HG02885 (cell line): Measurements from ENCODE around the gene SPATA22.
"Not testable (repeated sequence)": the region's sequence is repeated elsewhere in the genome, so short reads cannot be mapped to it uniquely, and the experiment has no call there.

ENCODE experiments used
- ATAC-seq: cut with Tn5 transposase; IDR thresholded peaks from one replicate; pipeline ENCODE4 v1.9.1; 2021; ENCODE audit warnings: mild to moderate bottlenecking; ENCODE audit not compliant: unreplicated experiment, poor library complexity

The SPATA22 gene

GRCh38 chr17:3475251-3475685 is 3.6 kb upstream of the SPATA22 start:
- ATAC-seq: no peak

- no peak for ATAC-seq
Observed at GRCh38 chr17:3474212-3474611, 2.6 kb upstream of the SPATA22 start.

GRCh38 chr17:3472137-3472536 is 518 bp upstream of the SPATA22 start:
- ATAC-seq: no peak

DNA sequence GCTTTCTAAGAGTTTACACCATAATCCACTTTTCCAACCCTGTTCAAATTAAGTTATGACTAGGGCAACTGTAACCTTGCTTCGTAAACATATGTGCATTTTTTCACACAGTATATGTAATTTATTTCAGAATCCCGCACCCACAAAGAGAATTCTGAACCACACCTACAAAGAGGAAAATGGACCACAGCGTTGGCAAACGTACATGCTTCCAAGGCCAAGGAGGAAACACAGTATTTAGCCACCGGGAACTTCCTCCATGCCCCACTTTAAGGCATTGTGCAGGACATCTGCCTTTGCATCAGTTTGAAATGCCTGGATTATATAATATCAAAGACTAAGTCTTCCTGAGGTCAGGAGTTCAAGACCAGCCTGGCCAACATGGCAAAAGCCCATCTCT is 2.1 kb downstream of the SPATA22 start:
- no peak for ATAC-seq

DNA sequence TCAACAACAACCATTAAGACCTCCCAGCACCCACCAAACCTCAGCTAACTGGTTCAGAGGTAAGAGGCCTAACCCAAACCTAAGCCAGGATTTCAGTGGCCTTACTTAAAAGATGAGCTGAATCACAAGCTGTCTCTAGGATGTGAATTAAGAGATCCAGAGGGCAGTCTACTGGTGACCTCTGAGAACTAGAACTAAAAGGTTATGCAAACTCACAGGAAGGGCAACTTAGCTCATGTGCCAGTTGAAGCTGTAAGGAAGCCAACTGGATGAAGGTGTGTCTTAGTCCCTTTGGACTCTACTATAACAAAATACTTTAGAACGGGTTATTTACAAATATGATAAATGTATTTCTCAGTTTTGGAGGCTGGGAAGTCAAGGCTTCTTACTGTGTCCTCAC is 5.3 kb downstream of the SPATA22 start:
- ATAC-seq: not testable (repeated sequence)

DNA sequence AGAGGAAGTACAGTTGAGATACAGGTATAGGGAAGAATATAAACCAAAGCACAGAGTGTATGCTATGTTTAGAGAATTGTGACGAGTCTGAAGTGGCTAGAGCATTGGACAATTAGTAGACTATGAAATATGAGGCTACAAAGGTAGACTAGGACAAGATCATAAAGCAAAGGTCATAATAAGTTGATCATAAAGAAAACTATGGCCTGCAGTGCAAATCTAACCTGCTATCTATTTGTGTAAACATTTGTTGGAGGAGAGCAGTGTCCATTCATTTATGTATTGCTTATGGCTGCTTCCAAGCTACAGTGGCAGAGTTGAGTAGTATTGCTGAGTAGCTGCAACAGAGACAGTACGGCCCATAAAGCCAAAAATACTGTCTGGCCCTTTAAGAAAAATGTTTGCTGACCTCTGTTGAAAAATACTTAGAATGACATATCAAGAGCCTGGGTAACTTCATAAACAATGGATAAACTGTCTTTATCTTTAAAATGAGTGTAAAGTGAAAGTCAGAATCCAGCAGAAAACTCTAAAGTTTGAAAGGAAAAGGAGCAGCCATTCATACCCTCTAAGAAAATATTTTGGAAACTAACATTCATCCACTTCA is 23.5 kb downstream of the SPATA22 start:
- ATAC-seq: no peak

DNA sequence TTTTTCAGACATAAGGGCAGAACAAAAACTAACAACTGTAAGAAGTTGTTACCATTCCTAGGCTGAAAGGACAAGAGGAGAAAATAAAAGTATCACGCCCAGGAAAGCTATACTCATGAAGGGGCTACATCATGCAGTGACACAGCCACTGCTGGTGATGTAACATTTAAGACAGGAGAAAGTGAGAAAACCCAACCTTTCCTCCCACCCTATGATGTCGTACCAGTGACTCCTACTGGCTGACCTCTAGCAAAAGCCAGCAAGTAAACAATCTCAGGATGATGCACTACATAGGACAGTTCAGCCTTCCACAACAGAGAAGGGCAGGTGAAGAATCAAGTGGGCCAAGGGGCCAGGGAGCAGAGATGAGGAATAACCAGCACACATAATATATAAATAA is 24.0 kb downstream of the SPATA22 start:
- no peak for ATAC-seq

- ATAC-seq: no peak
Observed at GRCh38 chr17:3440451-3440850, 31.2 kb downstream of the SPATA22 start.

- ATAC-seq: no peak
Observed at GRCh38 chr17:3438368-3438767, 33.3 kb downstream of the SPATA22 start.

GRCh38 chr17:3433741-3434140 is 37.9 kb downstream of the SPATA22 start, which contains the start of gene OR1E2:
Gene OR1E2, minus strand, starts transcription at chr17:3433841. Its CDS starts 0 bp downstream, at chr17:3433841.
- ATAC-seq: no peak

DNA sequence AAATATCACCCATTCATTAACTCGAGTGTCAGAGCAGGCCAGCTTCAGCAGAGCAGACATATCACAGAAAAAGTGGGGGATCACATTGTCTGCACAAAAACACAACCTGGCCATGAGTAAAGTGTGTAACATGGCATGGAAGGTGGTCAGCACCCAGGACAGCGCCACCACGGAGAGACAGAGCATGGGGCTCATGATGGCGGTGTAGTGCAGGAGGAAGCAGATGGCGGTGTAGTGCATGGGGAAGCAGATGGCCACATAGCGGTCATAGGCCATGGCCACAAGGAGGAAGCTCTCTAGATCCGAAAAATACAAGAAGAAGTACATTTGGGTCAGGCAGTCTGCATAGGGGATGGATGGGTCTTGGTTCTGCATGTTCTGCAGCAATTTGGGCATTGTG is 38.4 kb downstream of the SPATA22 start:
- ATAC-seq: not testable (repeated sequence)

DNA sequence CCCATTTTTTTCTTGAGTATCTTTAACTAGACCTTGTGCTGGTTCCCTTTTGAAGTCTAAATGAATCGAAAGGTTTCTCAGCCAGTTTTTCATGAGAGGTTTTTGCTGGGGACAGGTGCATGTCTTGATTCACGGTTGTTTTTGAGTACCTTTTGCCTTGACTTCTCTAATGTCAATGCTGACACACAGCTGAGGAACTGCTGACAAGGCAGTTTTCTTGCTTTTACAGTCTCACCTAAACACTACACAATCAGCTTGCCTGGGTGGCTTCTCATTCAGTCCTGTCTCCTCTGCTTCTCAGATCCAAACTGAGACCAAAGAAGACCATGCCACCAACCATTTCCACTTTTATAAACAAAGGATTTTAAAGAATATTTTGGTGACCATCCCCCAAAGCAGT is 53.4 kb downstream of the SPATA22 start:
- no peak for ATAC-seq

DNA sequence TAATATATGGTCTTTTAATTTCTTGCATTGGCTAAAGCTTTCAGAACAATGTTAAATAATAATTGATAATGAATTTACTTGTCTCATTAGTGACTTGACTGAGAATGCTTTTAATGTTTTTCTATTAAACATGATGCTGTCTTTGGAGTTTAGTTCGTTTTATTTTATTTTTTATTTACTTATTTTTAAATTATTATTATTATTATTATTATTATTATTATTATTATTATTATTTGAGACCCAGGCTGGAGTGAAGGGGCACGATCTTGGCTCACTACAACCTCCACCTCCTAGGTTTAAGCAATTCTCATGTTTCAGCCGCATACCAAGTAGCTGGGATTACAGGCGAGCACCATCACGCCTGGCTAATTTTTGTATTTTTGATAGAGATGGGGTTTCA is 56.0 kb downstream of the SPATA22 start:
- no peak for ATAC-seq

DNA sequence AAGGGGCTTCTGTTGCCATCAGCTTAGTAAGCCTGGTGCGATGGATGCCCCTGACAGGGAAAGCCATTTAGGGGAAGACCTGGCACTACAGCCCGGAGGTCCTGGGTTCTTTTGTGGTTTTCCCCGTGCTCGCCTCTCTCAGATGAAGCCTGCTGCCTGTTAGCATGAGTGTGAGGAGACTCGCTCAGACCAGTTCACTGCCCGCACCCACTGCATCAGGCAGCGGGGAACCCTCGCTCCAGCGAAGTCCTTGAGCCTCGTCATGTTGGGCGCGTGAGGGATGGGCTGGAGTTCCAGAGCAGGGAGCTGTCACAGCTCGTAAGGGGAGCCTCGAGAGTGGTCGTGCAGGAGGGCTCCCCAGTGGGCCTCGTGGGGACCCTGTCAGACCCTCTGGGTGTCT is 59.4 kb downstream of the SPATA22 start:
- not testable (repeated sequence) for ATAC-seq

GRCh38 chr17:3411070-3411469 is 60.5 kb downstream of the SPATA22 start, which contains the start of gene OR3A3:
Gene OR3A3, plus strand, starts transcription at chr17:3411370.
- no peak for ATAC-seq

DNA sequence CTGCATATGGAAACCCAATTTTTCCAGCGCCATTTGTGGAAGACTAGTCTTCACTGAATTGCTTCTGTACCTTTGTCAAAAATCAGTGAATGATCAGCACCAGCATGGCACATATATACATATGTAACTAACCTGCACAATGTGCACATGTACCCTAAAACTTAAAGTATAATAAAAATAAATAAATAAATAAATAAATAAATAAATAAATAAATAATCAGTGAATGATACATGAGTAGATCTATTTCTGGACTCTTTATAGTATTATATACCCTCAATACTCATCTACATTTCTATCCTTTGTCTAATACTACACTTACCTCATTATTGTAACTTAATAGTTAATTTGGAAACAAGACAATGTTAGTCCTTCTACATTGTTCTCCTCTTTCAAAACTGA is 67.8 kb downstream of the SPATA22 start:
- ATAC-seq: not testable (repeated sequence)

DNA sequence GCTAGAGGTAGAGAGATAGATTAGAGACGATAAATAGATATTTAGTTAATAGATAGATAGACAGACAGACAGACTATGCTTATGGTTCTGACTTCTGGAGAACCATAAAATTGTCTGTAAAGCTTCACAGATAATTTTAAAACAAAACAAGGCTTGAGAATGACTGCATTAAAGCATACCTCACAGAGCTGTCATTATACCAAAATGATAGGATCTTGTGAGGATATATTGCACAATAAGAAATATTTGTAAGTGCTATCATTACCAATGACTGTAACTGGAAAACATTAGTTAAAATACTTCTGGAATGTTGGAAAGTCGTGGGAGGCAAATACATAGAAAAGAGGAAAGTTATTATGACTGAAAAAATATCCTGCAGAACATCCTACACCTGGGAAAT is 69.8 kb downstream of the SPATA22 start:
- no peak for ATAC-seq

GRCh38 chr17:3400055-3400454 is 71.6 kb downstream of the SPATA22 start:
- no peak for ATAC-seq

DNA sequence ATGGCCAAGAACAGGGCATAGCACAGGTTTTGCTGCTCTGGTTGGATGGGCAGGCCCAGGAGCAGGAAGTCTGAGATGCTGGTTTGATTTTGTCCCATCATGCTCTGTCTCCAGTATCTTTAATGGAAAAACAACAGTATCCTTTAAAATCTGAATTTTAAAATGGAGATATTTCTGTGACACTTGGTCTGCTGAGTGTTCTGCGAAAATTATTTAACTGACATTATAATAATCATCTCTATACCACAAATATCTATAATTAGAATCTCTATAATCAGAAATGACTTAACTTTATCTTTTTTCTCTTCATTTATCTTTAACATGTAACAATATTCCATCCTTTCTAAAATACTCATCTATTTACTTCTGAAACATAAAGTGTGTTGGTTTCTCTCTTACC is 73.3 kb downstream of the SPATA22 start, which contains the start of gene OR1E1:
Gene OR1E1 (minus strand): TSS at position 101 of the 400 bp plus-strand sequence. CDS start 0 bp downstream, at position 101.
- ATAC-seq: no peak

GRCh38 chr17:3397801-3398200 is 73.8 kb downstream of the SPATA22 start:
- not testable (repeated sequence) for ATAC-seq
